ENCODE results near the gene NHLRC4.
A peak's percentile ranks its signal among the peaks of the same experiment; 100 is the strongest.

Gene NHLRC4

DNA sequence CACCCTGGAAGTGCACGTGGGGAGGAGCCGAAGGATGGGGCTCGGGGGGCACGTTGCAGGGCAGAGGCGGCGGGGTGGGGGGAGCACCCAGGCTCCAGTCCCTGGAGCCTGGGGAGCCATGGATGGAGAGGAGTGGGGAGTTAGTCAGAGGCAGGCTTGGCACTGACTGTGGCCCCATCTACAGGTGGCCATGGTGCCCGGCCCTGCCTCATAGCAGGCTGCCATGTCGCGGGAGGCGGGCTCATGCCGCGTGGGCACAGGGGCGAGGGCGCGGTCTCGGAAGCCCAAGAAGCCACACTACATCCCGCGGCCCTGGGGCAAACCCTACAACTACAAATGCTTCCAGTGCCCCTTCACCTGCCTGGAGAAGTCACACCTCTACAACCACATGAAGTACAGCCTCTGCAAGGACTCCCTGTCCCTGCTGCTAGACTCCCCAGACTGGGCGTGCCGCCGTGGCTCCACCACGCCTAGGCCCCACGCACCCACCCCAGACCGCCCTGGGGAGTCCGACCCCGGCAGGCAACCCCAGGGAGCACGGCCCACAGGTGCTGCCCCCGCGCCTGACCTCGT, 3.6 kb upstream of the NHLRC4 start:
- H3K4me3 ChIP-seq (ENCODE audit: low read depth, low read length) = no peak overlapping the region
- no peak overlapping the region for H3K9ac ChIP-seq (ENCODE audit: low read depth, low read length)
- peaks cover 42% of the 10 kb centered on the region for H3K27me3 ChIP-seq (ENCODE audit: control insufficient read depth, insufficient read depth, low read length)
- no peaks in the 10 kb centered on the region for H3K36me3 ChIP-seq (ENCODE audit: control insufficient read depth, insufficient read depth, low read length)
- peaks cover 6% of the 10 kb centered on the region; the same call in 1 of the 2 replicates for H3K4me1 ChIP-seq (ENCODE audit: control insufficient read depth, insufficient read depth, low read length)
- H3K27ac ChIP-seq (ENCODE audit: low read depth, low read length) = no peak overlapping the region
- H3K9me3 ChIP-seq (ENCODE audit: control insufficient read depth, insufficient read depth, low read length) = no peaks in the 10 kb centered on the region

- H3K36me3 ChIP-seq (ENCODE audit: control insufficient read depth, insufficient read depth, low read length) = no peaks in the 10 kb centered on the region
- no peak overlapping the region for H3K27ac ChIP-seq (ENCODE audit: low read depth, low read length)
- peaks cover 26% of the 10 kb centered on the region for H3K27me3 ChIP-seq (ENCODE audit: control insufficient read depth, insufficient read depth, low read length)
- no peaks in the 10 kb centered on the region for H3K9me3 ChIP-seq (ENCODE audit: control insufficient read depth, insufficient read depth, low read length)
- H3K4me3 ChIP-seq (ENCODE audit: low read depth, low read length) = no peak overlapping the region
- H3K9ac ChIP-seq (ENCODE audit: low read depth, low read length) = no peak overlapping the region
- H3K4me1 ChIP-seq (ENCODE audit: control insufficient read depth, insufficient read depth, low read length) = peaks cover 11% of the 10 kb centered on the region
Measured at GRCh38 chr16:564690-565418, 2.0 kb upstream of the NHLRC4 start.

DNA sequence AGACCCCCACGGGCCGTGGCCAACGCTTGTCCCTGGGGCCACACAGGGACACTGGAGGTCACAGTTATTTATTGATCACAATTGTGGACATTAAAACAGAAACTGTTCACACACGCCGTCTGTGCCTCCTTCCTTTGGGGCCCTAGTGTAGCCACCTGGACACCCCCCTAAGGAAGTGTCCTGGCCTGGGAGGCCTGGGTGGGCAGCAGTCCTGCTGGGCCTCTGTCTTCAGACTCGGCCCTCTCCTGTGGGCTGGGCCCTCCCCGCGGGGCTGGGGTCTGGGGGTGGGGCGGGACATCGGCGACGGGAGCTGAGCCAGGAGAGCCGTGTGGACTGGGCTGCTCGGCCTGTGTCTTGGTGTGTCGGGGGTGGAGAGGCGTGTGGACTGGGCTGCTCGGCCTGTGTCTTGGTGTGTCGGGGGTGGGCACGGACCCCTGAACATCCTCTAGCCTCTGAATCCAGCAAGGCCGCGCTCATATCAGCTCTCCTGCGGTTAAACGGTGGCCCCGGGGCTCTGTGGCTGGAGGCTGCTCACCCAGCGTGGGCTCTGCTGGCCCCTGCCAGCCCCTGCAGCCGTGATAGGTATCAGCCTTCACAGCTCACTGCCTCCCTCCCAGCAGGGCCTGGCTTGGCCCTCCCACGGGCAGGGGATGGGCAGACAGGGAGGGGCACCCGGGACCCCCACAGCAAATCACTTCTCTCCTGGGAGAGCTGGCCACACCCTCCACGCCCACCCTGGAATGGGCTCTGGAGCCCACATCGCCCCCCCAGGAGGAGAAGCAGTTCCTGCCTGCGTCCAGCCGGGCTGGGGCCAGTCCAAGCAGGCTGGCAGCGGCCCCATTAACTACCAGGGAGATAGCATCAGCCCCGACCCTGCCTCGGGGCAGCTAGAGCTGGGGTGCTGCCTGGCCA, 1.1 kb upstream of the NHLRC4 start:
- no peaks in the 10 kb centered on the region for H3K9me3 ChIP-seq (ENCODE audit: control insufficient read depth, insufficient read depth, low read length)
- H3K4me1 ChIP-seq (ENCODE audit: control insufficient read depth, insufficient read depth, low read length) = peaks cover 11% of the 10 kb centered on the region
- no peak overlapping the region for H3K27ac ChIP-seq (ENCODE audit: low read depth, low read length)
- no peak overlapping the region for H3K4me3 ChIP-seq (ENCODE audit: low read depth, low read length)
- H3K27me3 ChIP-seq (ENCODE audit: control insufficient read depth, insufficient read depth, low read length) = peaks cover 20% of the 10 kb centered on the region
- H3K9ac ChIP-seq (ENCODE audit: low read depth, low read length) = no peak overlapping the region
- no peaks in the 10 kb centered on the region for H3K36me3 ChIP-seq (ENCODE audit: control insufficient read depth, insufficient read depth, low read length)

DNA sequence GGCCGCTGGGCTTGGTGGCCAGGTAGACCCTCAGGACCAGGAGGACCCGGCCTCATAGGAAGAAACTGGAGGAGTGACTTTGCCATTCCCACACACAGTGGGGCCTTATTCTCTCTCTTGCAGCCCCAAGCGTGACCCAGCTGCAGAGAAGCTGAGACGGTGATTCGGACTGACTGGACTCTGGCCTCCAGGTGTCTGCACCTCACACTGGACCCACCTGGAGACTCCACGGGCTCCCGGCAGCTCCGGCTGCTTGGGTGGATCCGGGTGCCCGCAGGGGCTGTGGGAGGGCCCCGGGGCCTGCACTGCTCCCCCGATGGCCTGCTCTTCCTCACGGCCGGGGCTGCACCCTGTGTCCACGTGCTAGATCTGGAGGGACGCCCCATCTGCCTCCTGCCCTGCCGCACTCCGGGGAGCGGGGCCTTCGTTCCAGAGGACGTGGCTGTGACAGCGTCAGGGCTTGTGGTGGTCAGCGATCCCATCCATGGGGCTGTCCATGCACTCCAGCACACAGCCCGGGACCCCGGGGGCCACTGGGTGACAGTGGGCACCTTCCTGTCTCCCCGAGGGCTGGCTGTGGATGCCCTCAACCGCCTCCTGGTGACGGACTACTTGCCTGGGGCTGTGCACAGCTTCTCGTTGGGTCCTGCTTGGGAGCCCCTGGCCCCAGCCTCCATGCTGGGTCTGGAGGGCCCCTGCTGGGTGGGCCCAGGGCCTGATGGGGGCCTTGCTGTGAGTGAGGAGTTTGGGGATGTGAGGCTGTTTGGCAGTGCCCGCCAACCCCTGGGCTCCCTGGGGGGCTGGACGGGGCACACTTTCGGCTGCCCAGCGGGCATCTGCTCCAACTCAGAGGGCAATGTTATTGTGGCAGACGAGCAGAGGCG, 810 bp downstream of the NHLRC4 start:
- H3K9ac ChIP-seq (ENCODE audit: low read depth, low read length) = no peak overlapping the region
- 0 out of 2 replicates have a peak, but pooled peaks cover under 1% of the 10 kb centered on the region for H3K27me3 ChIP-seq (ENCODE audit: control insufficient read depth, insufficient read depth, low read length)
- no peaks in the 10 kb centered on the region for H3K36me3 ChIP-seq (ENCODE audit: control insufficient read depth, insufficient read depth, low read length)
- H3K9me3 ChIP-seq (ENCODE audit: control insufficient read depth, insufficient read depth, low read length) = no peaks in the 10 kb centered on the region
- no peak overlapping the region for H3K4me3 ChIP-seq (ENCODE audit: low read depth, low read length)
- no peak overlapping the region for H3K27ac ChIP-seq (ENCODE audit: low read depth, low read length)
- peaks cover 11% of the 10 kb centered on the region for H3K4me1 ChIP-seq (ENCODE audit: control insufficient read depth, insufficient read depth, low read length)

- H3K4me3 ChIP-seq (ENCODE audit: low read depth, low read length) = peak overlapping the region; percentile 93
- H3K27ac ChIP-seq (ENCODE audit: low read depth, low read length) = peak overlapping the region; percentile 82
- H3K36me3 ChIP-seq (ENCODE audit: control insufficient read depth, insufficient read depth, low read length) = no peaks in the 10 kb centered on the region
- H3K27me3 ChIP-seq (ENCODE audit: control insufficient read depth, insufficient read depth, low read length) = no peaks in the 10 kb centered on the region
- peaks cover 11% of the 10 kb centered on the region for H3K4me1 ChIP-seq (ENCODE audit: control insufficient read depth, insufficient read depth, low read length)
- no peak overlapping the region for H3K9ac ChIP-seq (ENCODE audit: low read depth, low read length)
- H3K9me3 ChIP-seq (ENCODE audit: control insufficient read depth, insufficient read depth, low read length) = no peaks in the 10 kb centered on the region
Measured at GRCh38 chr16:568401-569258, 1.8 kb downstream of the NHLRC4 start.

GRCh38 chr16:569445-570254, 2.8 kb downstream of the NHLRC4 start, which contains the start of gene PIGQ:
Gene PIGQ, plus strand, starts transcription at chr16:569968. Its CDS starts 4,107 bp downstream, at chr16:574075.
- Histone ChIP-seq H3K4me3 (ENCODE audit: low read depth, low read length) (peak within 1 kb of the TSS; percentile 93), H3K27ac (ENCODE audit: low read depth, low read length) (peak within 1 kb of the TSS; percentile 82), H3K27me3 (ENCODE audit: control insufficient read depth, insufficient read depth, low read length) (no peaks in the 10 kb centered on the region), H3K4me1 (ENCODE audit: control insufficient read depth, insufficient read depth, low read length) (peaks cover 11% of the 10 kb centered on the region), H3K9me3 (ENCODE audit: control insufficient read depth, insufficient read depth, low read length) (no peaks in the 10 kb centered on the region), H3K36me3 (ENCODE audit: control insufficient read depth, insufficient read depth, low read length) (peaks cover 8% of the 10 kb centered on the region; the same call in 1 of the 2 replicates), H3K9ac (ENCODE audit: low read depth, low read length) (peak within 1 kb of the TSS; percentile 59; the same call in 1 of the 2 replicates)

- H3K9ac ChIP-seq (ENCODE audit: low read depth, low read length) = no peak overlapping the region
- H3K4me1 ChIP-seq (ENCODE audit: control insufficient read depth, insufficient read depth, low read length) = peaks cover 5% of the 10 kb centered on the region; the same call in 1 of the 2 replicates
- no peaks in the 10 kb centered on the region for H3K27me3 ChIP-seq (ENCODE audit: control insufficient read depth, insufficient read depth, low read length)
- H3K27ac ChIP-seq (ENCODE audit: low read depth, low read length) = no peak overlapping the region
- H3K36me3 ChIP-seq (ENCODE audit: control insufficient read depth, insufficient read depth, low read length) = peaks cover 20% of the 10 kb centered on the region
- no peak overlapping the region for H3K4me3 ChIP-seq (ENCODE audit: low read depth, low read length)
- H3K9me3 ChIP-seq (ENCODE audit: control insufficient read depth, insufficient read depth, low read length) = no peaks in the 10 kb centered on the region
Measured at GRCh38 chr16:572865-573650, 6.3 kb downstream of the NHLRC4 start.

DNA sequence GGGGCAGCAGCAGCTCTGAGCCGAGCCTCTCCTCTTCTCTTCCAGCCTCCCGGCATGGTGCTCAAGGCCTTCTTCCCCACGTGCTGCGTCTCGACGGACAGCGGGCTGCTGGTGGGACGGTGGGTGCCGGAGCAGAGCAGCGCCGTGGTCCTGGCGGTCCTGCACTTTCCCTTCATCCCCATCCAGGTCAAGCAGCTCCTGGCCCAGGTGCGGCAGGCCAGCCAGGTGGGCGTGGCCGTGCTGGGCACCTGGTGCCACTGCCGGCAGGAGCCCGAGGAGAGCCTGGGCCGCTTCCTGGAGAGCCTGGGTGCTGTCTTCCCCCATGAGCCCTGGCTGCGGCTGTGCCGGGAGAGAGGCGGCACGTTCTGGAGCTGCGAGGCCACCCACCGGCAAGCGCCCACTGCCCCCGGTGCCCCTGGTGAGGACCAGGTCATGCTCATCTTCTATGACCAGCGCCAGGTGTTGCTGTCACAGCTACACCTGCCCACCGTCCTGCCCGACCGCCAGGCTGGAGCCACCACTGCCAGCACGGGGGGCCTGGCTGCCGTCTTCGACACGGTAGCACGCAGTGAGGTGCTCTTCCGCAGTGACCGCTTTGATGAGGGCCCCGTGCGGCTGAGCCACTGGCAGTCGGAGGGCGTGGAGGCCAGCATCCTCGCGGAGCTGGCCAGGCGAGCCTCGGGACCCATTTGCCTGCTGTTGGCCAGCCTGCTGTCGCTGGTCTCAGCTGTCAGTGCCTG, 7.4 kb downstream of the NHLRC4 start:
- 0 out of 2 replicates have a peak, but pooled peaks cover under 1% of the 10 kb centered on the region for H3K4me1 ChIP-seq (ENCODE audit: control insufficient read depth, insufficient read depth, low read length)
- H3K9ac ChIP-seq (ENCODE audit: low read depth, low read length) = no peak overlapping the region
- no peak overlapping the region for H3K27ac ChIP-seq (ENCODE audit: low read depth, low read length)
- peaks cover 20% of the 10 kb centered on the region for H3K36me3 ChIP-seq (ENCODE audit: control insufficient read depth, insufficient read depth, low read length)
- no peaks in the 10 kb centered on the region for H3K27me3 ChIP-seq (ENCODE audit: control insufficient read depth, insufficient read depth, low read length)
- no peak overlapping the region for H3K4me3 ChIP-seq (ENCODE audit: low read depth, low read length)
- no peaks in the 10 kb centered on the region for H3K9me3 ChIP-seq (ENCODE audit: control insufficient read depth, insufficient read depth, low read length)
